ENCODE measurements around the gene RAN.
"Not testable (repeated sequence)": the region's sequence is repeated elsewhere in the genome, so short reads cannot be mapped to it uniquely, and the experiment has no call there.

RAN gene

DNA sequence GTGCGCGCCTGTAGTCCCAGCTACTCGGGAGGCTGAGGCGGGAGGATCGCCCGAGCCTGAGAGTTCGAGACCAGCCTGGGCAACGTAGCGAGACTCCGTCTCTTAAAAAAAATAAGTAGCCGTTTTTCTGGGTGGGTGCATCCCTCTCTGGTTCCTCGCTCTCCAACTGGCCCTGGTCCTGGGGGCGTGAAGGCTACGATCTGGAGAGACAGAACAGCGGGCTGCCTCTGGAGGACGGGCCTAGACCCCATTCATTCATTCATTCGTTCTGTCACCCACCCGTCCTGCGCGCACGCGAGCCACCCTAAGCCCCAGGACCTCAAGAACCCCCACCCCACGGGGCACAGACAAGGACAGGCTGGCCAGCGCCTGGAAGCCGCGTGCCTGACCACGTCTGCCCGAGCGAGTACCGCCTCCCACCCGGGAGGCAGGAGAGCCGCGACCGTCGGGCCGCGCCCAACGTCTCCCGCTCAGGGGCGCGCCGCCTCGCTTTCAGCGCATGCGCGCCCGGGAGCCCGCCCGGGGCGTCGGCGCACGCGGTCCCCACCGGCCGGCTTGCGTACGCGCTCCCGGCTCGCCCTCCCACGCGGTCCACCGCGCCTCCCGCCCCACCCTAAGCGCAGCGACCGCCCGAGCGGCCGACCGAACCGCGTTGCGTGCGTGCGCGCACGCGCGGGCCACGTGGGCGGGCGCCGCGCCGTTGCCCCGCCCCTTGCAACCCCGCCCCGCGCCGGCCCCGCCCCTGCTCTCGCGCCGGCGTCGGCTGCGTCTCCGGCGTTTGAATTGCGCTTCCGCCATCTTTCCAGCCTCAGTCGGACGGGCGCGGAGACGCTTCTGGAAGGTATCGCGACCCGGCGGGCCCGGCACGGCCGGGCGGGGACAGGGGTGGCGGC is at the start of gene RAN:
Gene RAN (plus strand): TSS at position 781 of the 893 bp plus-strand sequence. CDS start 528 bp downstream, outside the sequence.
- DNase-seq, result peak; percentile 94

DNA sequence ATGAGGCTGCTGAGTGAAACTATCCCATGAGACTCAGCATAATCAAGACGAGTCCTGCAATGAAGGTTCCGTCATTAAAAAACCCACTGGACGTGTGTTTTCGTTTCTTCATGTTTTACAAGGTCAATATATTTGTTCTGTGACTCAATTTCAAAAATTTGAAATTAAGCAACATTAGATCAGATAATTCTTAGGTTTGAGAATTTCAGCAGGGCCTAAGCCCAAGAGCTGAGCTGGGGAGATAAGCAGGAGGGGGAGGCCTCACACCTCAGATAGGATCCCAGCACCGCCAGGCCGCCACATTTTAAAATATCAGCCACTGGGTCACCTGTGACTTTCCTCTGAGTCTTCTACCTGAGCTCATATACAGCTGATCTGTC is 46.1 kb upstream of the RAN start:
- DNase-seq, result no peak

DNA sequence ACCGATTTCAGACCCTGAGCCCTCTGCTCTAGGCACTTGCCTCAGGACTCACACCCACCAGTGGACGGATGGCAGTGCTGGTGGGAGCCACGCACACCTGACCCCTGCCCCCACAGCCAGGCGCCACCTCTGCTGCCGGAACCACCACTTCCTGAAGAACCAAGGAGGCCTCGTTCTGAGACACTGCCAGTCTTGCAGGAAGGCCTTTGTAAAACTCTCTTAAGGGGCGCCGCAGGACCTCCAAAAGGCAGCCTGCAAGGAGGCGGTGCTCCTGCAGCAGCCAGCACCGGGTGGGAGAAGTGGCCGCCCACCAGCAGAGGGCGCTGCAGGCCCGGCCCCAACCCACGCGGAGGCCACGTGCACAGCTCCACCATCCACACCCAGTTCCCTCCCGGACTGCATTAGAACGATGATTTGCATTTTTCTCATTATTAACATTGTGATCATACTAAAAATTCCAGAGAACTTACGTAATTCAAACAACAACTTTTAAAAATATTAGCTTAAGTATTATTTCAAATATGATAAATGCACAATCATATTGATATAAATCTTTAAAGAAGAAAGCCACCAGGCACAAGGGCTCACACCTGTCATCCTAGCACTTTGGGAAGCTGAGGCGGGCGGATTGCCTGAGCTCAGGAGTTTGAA is 45.6 kb upstream of the RAN start:
- no peak for DNase-seq

DNA sequence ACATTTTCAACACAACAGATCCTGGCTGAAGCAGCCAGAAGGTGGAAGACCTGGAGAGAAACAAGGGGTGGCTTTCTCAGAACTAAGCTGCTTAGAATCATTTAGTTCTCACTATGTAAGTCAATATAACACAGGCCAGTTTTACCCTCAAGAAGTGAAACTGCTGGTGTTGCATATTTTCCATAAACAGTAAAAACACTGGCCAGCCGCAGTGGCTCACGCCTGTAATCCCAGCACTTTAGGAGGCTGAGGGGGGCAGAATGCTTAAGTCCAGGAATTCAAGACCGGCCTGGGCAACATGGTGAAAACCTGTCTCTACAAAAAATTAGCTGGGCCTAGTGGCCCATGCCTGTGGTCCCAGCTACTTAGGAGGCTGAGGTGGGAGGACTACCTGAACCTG is 44.4 kb upstream of the RAN start:
- no peak for DNase-seq

DNA sequence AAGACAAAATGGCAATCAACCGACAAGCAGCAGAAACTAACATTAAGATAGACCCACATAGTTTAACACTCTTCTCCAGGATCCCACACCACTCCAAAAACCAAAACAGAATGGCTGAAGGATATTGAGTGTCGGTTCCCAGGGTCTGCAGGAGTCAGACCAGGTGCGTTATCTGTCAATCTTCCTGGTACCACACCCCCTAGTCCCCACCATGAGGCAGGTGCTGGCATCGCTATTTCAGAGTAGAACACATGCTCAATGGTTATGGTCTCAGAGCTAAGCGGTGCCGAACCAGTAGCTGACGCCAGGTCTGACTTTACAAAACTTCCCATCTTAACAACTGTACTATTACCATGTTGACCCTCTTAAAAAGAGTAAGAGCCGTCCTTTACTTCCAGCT is 43.0 kb upstream of the RAN start:
- no peak for DNase-seq

DNA sequence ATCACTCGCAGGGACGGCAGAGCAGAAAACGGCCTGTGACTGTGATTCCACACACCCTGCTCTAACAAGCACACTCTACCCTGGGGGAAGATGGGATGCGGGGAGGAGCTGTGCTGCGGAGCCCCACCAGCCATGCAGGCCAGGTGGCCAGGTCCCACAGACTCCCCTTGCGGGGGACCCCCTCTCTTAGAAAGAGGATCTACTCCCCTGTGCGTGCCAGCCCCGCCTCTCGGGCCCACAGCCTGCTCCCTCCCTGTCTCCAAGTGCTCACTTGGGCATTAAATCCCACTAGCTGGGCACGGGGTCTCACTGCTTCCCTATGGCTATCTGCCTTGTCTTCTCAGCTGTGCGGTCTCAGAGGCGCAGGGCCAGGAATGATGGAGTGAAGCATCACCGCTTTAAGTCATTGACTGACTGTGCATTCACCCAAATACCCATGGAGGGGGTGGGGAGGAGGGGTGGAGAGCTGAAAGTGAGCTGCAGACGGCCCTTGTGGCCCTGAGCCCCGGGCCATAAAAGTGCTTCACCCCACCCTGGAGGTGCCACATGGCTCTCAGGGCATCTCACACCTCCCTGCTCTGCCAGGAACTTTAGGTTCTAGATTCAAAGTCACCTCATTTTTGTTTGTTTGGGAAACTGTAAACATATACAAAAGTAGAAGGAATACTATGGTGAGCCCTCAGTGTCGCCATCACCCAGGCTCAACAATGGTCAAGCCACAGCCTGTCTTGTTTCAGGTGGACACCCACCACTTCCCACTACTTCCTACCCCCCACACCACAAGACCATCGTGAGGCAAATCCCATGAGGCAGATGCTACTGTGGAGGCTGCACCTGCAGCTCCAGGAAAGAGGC is 42.2 kb upstream of the RAN start:
- peak; percentile 38 for DNase-seq

DNA sequence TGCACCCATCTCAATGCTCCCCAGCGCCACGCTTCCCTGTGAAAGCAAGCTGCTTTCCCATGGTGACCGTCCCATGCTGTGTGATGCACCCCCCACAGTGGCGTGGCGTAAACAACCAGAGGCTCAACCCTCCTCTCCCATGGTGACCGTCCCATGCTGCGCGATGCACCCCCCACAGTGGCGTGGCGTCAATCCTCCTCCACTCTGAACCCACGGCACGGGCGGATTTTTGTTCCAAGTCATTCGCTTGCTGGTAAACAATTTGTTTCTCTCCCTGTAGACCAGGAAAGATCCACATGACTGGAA is 41.7 kb upstream of the RAN start:
- DNase-seq, result no peak

DNA sequence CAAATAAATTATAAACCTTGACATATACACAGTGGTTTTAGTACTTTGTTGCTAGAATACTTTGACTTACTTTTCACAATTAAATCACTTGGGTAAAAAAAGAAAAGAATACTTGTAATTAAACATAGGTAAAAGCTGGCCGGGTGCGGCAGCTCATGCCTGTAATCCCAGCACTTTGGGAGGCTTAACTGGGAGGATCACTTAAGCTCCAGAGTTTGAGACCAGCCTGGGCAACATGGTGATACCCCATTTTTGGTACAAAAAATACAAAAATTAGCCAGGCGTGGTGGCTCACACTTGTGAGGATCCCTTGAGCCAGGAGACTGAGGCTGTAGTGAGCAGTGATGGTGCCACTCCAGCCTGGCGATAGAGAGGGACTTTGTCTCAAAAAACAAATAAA is 40.6 kb upstream of the RAN start:
- no peak for DNase-seq

DNA sequence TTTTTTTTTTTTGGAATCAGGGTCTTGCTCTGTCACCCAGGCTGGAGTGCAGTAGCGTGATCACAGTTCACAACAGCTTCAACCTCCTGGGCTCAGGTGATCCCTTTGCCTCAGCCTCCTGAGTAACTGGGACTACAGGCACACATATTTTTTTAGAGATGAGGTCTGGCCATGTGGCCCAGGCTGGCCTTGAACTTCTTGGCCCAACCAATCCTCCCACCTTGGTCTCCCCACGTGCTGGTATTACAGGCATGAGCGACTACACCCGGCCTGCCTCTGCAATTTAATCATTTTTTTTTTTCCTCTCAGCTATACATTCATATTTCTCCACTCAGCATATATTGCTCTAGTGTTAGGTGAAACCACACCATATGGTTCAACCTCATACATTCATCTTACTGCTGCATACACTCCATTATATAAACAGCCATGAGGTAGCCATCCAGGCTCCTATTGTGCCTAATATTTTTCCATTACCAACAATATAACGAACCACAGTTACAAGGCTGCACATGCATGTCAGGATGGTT is 39.9 kb upstream of the RAN start:
- DNase-seq, result no peak

DNA sequence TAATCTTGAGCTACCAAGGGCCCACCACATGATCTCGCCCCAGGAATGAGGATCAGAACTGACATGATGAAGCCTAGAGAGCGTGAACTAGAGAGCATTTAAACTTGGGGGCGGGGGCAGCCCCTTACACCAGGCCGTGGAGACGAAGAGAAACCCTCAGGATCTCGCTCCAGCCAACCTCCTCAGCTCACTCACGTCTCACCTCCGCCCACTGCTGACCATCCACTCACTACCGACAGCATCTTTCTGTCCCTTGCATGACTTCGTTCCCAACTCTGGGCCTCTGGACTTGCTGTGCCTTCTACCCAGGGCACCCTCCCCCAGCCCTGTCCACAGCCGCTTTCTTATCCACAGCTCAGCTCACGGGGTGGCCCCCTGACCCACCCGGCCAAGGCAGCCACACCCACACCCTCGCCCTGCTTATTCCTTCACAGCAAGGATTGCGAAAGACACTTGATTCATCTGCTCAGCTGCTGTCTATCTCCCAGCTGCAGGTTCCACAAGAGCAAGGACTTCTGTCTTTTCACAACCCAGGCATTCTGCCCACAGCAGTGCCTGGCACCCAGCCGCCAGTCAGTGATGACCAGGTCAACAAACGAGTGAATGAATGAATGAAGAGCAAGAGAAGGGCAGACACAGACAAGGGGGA is 39.2 kb upstream of the RAN start:
- no peak for DNase-seq

DNA sequence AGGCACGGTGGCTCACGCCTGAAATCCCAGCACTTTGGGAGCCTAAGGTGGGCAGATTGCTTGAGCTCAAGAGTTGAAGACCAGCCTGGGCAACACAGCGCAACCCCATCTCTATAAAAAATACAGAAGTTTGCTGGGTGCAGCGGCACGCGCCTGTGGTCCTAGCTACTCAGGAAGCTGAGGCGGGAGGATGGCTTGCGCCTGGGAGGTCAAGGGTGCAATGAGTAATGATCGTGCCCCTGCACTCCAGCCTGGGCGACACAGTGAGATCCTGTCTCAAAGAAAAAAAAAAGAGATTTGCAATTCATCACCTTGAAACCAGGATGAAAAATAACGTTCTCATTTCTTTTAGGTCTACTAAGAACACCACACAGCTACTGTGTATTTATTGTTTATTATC is 36.9 kb upstream of the RAN start:
- no peak for DNase-seq

DNA sequence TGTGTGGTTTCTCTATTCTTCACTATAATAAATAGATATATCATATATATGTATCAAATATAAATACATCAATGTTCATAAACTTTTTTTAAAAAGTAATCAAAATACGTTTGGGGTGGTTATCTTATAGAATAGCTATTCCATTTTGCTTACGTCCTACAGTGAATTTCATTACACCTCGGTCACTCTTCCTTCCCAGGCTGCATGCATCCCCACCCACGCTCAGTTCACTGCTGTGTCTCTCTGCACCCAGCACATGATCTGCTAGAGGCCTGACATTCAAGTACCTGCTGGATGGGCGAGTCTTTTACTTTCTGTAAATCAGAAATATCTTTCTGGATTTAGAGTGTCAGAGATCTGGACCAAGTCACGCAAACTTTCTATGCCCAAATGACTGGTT is 36.4 kb upstream of the RAN start:
- no peak for DNase-seq

DNA sequence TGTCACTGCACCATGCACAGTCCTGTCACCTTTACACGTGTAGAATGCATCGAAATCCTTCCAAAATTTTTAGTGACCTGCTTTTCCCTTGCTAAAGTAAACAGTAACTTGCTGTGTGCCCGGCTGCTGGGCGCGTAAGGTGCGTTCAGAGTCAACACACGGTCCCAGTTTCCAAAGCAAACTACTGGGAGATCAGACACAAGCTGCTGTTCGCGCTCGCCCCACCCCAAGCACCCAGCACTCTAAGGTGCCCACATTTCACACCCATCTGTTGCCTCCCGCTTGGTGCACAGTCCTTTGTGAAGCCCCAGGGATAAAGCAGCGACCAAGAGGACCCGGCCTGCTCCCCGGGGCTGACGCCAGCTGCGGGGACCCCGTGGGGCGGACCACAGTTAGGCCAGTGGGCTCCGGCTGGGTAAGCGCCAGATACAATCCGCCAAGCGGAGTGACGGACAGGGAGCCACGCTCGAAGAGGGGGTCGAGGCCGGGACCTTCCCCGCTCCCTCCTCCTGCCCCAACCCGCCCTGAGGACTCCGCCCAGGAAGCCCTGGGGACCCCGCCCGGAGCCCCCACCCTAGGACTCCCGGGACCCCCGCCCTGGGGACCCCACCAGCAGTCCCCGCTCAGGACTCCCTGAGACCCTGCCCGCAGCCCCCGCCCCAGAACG is 33.4 kb upstream of the RAN start:
- peak; percentile 58 for DNase-seq

DNA sequence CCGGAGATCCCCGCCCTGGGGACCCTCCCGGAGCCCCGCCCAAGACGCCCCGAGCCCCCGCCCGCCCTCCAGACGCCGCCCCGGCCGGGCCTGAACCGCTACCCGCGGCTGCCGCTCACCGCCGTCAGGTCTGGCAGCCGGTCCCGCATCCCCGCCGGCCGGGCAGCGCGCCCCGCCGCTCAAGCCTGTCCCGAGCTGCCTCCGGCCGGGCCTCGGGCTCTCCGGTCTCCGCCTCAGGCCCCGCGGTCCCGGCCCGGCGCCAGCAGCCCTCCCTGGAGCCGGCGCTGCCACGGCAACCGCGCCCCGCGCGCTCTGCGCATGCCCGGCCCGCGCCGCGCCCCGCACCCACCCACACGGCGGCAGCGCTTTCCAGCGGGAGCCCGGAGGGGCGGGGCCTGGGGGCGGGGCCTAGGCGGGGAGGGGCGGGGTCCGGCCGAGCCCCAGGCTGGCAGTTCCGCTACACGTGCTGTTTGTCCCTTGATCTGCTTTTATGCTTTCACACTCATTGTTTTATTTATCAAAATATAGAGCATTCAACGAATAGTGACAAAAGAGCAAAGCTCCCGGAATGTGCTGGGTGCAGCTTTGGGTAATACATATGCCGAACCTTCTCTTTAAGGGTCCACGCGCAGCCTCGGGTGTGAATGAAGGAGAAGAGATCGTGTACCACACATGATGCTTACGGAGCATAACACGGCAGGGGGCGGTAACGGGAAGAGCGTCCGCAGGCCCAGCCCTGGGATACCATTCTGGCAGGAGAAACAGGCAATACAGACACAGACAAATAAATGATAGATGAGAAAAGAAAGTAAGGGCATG is 32.7 kb upstream of the RAN start, which contains the start of gene STX2:
Gene STX2 (minus strand): TSS at position 300 of the 819 bp plus-strand sequence. CDS start 151 bp downstream, at position 149.
- DNase-seq, result peak; percentile 95

DNA sequence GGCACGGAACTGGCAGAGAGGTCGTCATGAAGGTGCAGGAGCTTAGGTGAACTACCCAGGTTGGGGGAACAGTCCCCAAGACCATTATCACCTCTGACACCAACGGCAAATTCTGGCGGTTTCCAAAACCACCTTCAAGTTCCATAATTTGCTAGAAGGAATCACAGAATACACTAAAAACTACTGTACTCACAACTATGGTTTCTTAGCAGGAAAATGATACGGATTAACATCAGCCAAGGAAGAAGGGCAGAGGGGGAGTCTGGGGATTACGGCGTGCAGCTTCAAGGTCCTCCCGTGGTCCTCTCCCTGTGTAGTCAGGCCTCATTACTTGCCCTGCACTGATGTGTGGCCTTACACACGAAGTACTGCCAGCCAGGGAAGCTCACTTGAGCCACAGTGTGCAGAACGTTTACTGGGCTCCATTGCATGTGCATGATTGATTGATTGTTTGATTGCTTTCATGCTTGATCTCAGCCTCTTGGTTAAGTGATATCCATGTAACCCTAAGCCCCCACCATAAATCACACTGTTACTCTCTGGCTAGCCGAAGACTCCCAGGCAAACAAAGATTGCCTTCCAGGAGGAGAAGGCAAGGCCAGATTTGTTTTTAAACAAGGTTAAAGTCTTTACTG is 32.0 kb upstream of the RAN start:
- no peak for DNase-seq

DNA sequence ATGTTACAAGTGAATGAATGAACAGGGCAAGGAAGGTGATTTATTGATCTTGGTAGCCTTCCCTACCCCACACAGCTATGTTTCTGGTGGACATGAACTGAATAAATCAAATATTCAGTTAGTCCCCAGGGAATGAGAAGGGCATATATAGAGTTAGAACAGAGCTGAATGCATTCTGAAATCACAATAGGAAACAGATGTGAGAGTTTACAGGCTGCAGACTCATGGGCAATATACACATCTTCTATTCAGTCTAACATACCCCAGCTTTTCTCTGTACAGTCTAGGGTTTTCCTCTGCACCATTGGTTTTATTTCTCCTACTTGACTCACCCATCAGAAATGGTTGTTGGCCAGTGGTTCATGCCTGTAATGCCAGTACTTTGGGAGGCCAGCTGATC is 25.5 kb upstream of the RAN start:
- DNase-seq, result no peak

DNA sequence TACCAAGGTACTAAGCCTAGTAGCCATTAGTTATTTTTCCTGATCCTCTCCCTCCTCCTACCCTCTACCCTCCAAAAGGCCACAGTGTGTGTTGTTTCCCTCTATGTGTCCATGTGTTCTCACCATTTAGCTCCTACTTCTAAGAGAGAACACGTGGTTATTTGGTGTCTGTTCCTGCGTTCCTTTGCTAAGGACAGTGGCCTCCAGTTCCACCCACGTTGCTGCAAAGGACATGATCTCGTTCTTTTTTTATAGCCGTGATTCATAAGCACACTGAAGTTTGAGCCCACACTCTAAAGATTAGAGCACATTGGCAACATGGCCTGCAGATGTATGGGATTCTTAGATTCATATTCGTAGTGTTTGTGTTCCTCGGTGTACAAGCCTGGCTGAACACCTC is 24.8 kb upstream of the RAN start:
- DNase-seq, result no peak

DNA sequence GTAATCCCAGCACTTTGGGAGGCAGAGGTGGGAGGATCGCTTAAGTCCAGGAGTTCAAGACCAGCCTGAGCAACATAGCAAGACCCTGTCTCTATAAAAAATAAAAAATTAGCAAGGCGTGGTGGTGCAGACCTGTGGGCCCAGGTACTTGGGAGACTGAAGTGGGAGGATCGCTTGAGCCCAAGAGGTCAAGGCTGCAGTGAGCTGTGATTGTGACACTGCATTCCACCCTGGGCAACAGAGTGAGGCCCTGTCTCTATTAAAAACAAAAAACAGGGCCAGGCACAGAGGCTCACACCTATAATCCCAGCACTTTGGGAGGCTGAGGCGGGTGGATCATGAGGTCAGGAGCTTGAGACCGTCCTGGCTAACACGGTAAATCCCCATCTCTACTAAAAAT is 23.8 kb upstream of the RAN start:
- DNase-seq, result not testable (repeated sequence)

DNA sequence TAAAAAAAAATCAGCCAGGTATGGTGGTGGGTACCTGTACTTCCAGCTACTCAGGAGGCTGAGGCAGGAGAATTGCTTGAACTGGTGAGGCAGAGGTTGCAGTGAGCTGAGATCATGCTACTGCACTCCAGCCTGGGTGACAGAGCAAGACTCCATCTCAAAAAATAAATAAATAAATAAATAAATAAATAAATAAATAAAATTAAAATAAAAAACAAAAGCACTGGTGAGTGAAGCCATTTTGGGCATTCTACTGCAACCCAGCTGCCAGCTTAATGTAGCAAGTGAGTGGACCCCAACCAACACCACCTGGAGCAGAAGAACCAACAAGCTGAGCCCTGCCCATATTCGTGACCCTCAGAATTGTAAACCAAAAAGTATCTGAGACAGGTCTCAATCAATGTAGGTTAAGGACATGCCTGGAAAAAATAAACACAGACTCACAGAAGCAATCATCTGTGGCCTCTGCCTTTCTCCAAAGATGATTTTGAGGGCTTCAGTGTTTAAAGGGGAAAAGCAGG is 23.0 kb upstream of the RAN start:
- not testable (repeated sequence) for DNase-seq

All from right forelimb (tissue), 1 donor.